ENCODE data around the gene SUPT3H.

Gene SUPT3H

GRCh38 chr6:45138765-45139164 is 239.0 kb downstream of the SUPT3H start:
- DNase-seq, result no peak
- Histone ChIP-seq H3K9me3 (ENCODE audit: severe bottlenecking) (peaks cover 9% of the 10 kb centered on the region), H3K36me3 (no peaks in the 10 kb centered on the region), H3K27me3 (ENCODE audit: insufficient read depth, low read depth, severe bottlenecking) (no peaks in the 10 kb centered on the region), H3K27ac (no peak overlapping the region), H3K4me3 (ENCODE audit: low read depth, low read length) (no peak overlapping the region)
- TF ChIP-seq CTCF (IDR thresholded peaks at IDR 0.05; ENCODE audit: low read depth, low read length), result no peak

- H3K27me3 ChIP-seq (ENCODE audit: insufficient read depth, low read depth, severe bottlenecking), result no peaks in the 10 kb centered on the region
- TF ChIP-seq CTCF (IDR thresholded peaks at IDR 0.05; ENCODE audit: low read depth, low read length), result no peak
- no peak overlapping the region for H3K4me3 ChIP-seq (ENCODE audit: low read depth, low read length)
- H3K36me3 ChIP-seq, result no peaks in the 10 kb centered on the region
- DNase-seq, result no peak
- peaks cover 9% of the 10 kb centered on the region for H3K9me3 ChIP-seq (ENCODE audit: severe bottlenecking)
- no peak overlapping the region for H3K27ac ChIP-seq
Observed at GRCh38 chr6:45136495-45136894, 241.2 kb downstream of the SUPT3H start.

GRCh38 chr6:45132658-45133294 is 245.0 kb downstream of the SUPT3H start:
- Histone ChIP-seq H3K27ac (no peak overlapping the region), H3K27me3 (ENCODE audit: insufficient read depth, low read depth, severe bottlenecking) (no peaks in the 10 kb centered on the region), H3K4me3 (ENCODE audit: low read depth, low read length) (no peak overlapping the region), H3K9me3 (ENCODE audit: severe bottlenecking) (peaks cover 9% of the 10 kb centered on the region), H3K36me3 (no peaks in the 10 kb centered on the region)
- TF ChIP-seq CTCF (IDR thresholded peaks at IDR 0.05; ENCODE audit: low read depth, low read length), result no peak
- no peak for DNase-seq

- TF ChIP-seq CTCF (IDR thresholded peaks at IDR 0.05; ENCODE audit: low read depth, low read length), result no peak
- Histone ChIP-seq H3K36me3 (no peaks in the 10 kb centered on the region), H3K9me3 (ENCODE audit: severe bottlenecking) (peaks cover 9% of the 10 kb centered on the region), H3K4me3 (ENCODE audit: low read depth, low read length) (no peak overlapping the region), H3K27ac (no peak overlapping the region), H3K27me3 (ENCODE audit: insufficient read depth, low read depth, severe bottlenecking) (no peaks in the 10 kb centered on the region)
- DNase-seq, result no peak
Observed at GRCh38 chr6:45132059-45132458, 245.7 kb downstream of the SUPT3H start.

- Histone ChIP-seq H3K27ac (no peak overlapping the region), H3K4me3 (ENCODE audit: low read depth, low read length) (no peak overlapping the region), H3K27me3 (ENCODE audit: insufficient read depth, low read depth, severe bottlenecking) (no peaks in the 10 kb centered on the region), H3K36me3 (no peaks in the 10 kb centered on the region), H3K9me3 (ENCODE audit: severe bottlenecking) (no peaks in the 10 kb centered on the region)
- no peak for TF ChIP-seq CTCF (IDR thresholded peaks at IDR 0.05; ENCODE audit: low read depth, low read length)
- no peak for DNase-seq
Observed at GRCh38 chr6:45129051-45129450, 248.7 kb downstream of the SUPT3H start.

GRCh38 chr6:45127185-45127584 is 250.5 kb downstream of the SUPT3H start:
- no peaks in the 10 kb centered on the region for H3K9me3 ChIP-seq (ENCODE audit: severe bottlenecking)
- H3K36me3 ChIP-seq, result no peaks in the 10 kb centered on the region
- no peak overlapping the region for H3K27ac ChIP-seq
- H3K27me3 ChIP-seq (ENCODE audit: insufficient read depth, low read depth, severe bottlenecking), result no peaks in the 10 kb centered on the region
- H3K4me3 ChIP-seq (ENCODE audit: low read depth, low read length), result no peak overlapping the region
- no peak for TF ChIP-seq CTCF (IDR thresholded peaks at IDR 0.05; ENCODE audit: low read depth, low read length)
- no peak for DNase-seq

Data from WERI-Rb-1 (cell line).